A549 (cell line): ENCODE data around the gene CCL17.

Experiments used
- CEBPB ChIP-seq, 2 experiments: fragments of >200 bp in 1 of 2; sonication (Bioruptor Twin) in 1 of 2; formaldehyde crosslinking in 1 of 2; IDR thresholded peaks; 2 replicates each; pipeline ENCODE4 v1.6.1; 2012 to 2016
- KDM1A ChIP-seq: fragments of 200-600 bp; sonication (generic); IDR thresholded peaks from 2 replicates; pipeline ENCODE4 v1.6.1; 2016; ENCODE audit warnings: low read depth, mild to moderate bottlenecking
- POLR2A ChIP-seq: IDR thresholded peaks from 2 replicates; pipeline ENCODE4 v1.6.1; 2012; ENCODE audit warnings: mild to moderate bottlenecking, low read length
- REST ChIP-seq: fragments of 200-600 bp; sonication (generic); IDR thresholded peaks from 2 replicates; pipeline ENCODE4 v1.6.1; 2016; ENCODE audit warnings: antibody characterized with exemption, mild to moderate bottlenecking, moderate library complexity

GRCh38 chr16:57445510-57445909, 40.9 kb downstream of the CCL17 start:
- no peak for TF ChIP-seq CEBPB (IDR thresholded peaks at IDR 0.05)
- TF ChIP-seq KDM1A, result no peak
- TF ChIP-seq REST, result no peak
- TF ChIP-seq POLR2A, result no peak
